NCI-H2171 treated with DMSO at 0.1 percent for 48 hours (cell line): ENCODE measurements around the gene EDC4.
A peak's percentile ranks its signal among the peaks of the same experiment; 100 is the strongest.
"Not testable (repeated sequence)": the region's sequence is repeated elsewhere in the genome, so short reads cannot be mapped to it uniquely, and the experiment has no call there.

Experiments
- DNase-seq: peaks from one replicate; lab custom pipeline; 2025; lab: John Stamatoyannopoulos, UW

EDC4 gene

GRCh38 chr16:67914758-67915495 lies 42.1 kb downstream of the EDC4 start:
- DNase-seq: no peak

- not testable (repeated sequence) for DNase-seq
Observed at GRCh38 chr16:67915496-67915769, 42.6 kb downstream of the EDC4 start.

GRCh38 chr16:67915831-67916723 lies 43.2 kb downstream of the EDC4 start:
- DNase-seq: no peak

GRCh38 chr16:67917140-67917851 lies 44.4 kb downstream of the EDC4 start:
- peak; percentile 16 for DNase-seq

GRCh38 chr16:67917852-67918236 lies 45.0 kb downstream of the EDC4 start:
- DNase-seq: no peak

GRCh38 chr16:67919622-67920221 lies 46.9 kb downstream of the EDC4 start:
- no peak for DNase-seq

GRCh38 chr16:67922221-67922620 lies 49.4 kb downstream of the EDC4 start:
- no peak for DNase-seq

- peak; percentile 33 for DNase-seq
Observed at GRCh38 chr16:67922740-67923139, 49.9 kb downstream of the EDC4 start.

GRCh38 chr16:67923414-67924116 lies 50.7 kb downstream of the EDC4 start:
- DNase-seq: peak; percentile 92

- DNase-seq: no peak
Observed at GRCh38 chr16:67924140-67924906, 51.5 kb downstream of the EDC4 start.

- peak; percentile 98 for DNase-seq
Observed at GRCh38 chr16:67926181-67926750, 53.4 kb downstream of the EDC4 start.

GRCh38 chr16:67927131-67927941 lies 54.5 kb downstream of the EDC4 start:
- DNase-seq: no peak

GRCh38 chr16:67928147-67928546 lies 55.3 kb downstream of the EDC4 start:
- no peak for DNase-seq

- DNase-seq: peak; percentile 70
Observed at GRCh38 chr16:67928561-67929364, 55.9 kb downstream of the EDC4 start.

- DNase-seq: no peak
Observed at GRCh38 chr16:67930191-67930590, 57.3 kb downstream of the EDC4 start.

GRCh38 chr16:67930678-67931211 lies 57.9 kb downstream of the EDC4 start:
- no peak for DNase-seq
